ENCODE measurements around the gene CYP27B1.

The CYP27B1 gene
- total RNA-seq: 1.1 to 10.6 reads per million in 2 experiments

GRCh38 chr12:57766464-57767304 is at the start of gene CYP27B1:
Gene CYP27B1 (minus strand): TSS chr12:57767078. CDS start chr12:57767041, 37 bp downstream.
- no peak for DNase-seq (ENCODE audit: low read depth)

DNA sequence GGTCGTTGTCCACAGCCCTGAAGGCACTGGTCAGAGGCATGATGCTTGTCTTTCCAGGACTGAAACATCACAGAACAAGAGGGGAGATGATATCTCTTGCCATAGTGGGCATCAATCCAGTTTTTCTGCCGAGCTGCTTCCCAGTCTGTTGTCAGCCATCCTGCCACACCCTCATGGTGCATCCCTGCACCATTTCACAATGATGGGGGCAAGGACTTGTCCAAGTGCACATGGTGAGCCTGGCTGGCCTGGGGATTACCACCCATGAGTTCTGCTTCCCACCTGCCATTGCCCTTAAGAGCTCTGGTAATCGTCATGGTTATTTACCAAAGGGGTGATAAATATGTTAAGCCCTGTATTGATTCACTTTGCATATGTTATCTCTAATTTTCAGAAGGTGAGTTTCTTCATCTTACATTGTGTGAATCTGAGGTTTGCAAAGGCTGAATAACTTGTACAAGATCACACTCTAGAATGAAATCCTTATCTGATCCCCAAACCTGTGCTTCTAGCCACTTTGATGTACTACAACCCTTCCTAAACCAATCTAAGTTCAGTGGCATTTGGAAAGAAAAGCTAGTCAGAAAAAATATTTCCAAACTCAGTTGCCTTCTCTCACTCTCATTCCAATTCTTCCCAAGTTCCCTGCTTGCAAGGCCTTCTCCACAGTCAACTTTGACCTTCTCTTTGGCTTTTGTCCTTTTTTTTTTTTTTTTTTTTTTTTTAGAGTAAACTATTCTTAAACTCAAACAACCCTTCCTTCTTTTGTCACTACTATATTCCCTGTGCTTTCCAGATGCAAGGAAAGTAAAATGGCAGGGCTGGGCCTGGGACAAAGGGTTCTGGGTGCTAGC is 49.4 kb upstream of the CYP27B1 start:
- no peak for DNase-seq (ENCODE audit: low read depth)

GRCh38 chr12:57815177-57816000 is 48.5 kb upstream of the CYP27B1 start:
- DNase-seq (ENCODE audit: low read depth): no peak

DNA sequence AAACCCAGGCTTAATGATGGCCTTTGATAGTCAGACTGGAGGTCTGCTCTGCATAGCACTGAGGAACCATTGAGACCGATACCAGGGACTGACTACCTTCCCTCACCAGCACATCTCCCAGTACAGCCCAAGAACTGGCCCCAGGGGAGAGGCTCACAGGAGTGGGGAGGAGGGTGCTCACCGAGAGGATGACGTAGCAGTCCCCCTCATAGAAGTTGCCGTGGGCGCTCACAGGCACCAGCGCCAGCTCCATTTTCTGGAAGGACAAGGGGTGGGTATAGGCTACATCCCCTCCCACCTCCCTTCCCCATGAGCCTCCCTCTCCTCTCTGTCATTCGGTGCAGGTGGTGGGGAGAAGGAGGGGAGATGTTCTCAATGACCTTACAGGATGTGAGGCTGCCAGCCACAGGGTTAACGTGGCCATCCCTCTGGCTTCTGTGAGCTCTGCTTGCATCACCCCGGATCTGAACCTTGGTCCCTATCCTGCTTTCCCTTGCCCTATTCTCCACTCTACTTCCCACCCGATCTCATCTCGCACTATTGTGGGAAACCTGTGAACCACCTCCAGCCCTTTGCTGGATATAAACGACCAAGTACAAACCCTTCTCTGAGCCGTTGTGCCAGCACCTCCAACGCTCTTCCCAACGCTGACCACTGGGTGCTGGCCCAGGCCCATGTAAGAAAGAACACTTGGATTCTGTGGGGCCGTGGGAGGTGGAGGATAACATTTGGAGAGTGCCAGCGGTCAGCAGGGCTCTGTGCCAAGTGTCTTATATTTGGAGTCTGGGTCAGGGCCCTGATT is 47.3 kb upstream of the CYP27B1 start:
- DNase-seq (ENCODE audit: low read depth): no peak

DNA sequence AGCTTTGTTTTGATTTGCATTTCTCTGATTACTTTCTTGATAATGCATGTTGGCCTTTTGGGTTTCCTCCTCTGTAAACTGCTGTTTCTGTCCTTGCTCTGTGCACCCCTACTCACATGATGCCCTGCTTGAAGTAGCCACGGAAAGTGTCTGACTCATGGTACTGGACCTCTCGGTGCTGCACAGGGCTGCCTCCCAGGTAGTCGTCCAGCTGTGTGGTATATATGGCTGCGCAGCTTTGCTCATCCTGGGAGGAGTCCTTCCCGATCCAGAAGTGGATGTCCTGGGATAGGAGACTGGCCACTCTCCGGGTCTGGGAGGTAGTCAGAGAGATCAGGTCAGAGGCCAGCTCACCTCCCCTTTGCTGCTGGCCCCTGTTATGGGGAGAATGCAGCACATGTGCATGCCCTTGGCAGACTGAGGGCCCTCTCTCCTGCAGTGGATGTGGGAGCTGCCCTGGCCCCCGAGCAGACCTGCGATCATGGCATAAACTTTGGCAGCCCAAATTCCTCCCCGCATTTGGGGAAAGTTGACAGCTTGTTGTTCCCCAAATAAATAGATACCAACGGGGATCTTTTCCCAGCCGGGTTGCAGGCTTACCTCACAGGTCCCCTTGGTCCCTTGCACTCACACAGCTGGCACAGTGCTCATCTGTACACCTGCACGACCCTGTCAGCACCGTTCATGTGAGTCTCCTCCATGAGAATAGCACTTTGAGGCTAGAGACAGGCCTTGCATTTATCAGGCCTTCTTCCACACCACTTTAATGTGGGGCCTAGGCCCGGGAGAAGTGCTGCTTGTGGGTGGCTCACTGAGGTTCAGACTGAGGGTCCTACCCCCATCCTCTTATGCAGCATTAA is 46.5 kb upstream of the CYP27B1 start:
- no peak for DNase-seq (ENCODE audit: low read depth)

- DNase-seq (ENCODE audit: low read depth): no peak
Measured at GRCh38 chr12:57811028-57811755, 44.3 kb upstream of the CYP27B1 start.

- DNase-seq (ENCODE audit: low read depth): no peak
Measured at GRCh38 chr12:57810450-57810849, 43.6 kb upstream of the CYP27B1 start.

GRCh38 chr12:57809425-57809824 is 42.5 kb upstream of the CYP27B1 start:
- no peak for DNase-seq (ENCODE audit: low read depth)

DNA sequence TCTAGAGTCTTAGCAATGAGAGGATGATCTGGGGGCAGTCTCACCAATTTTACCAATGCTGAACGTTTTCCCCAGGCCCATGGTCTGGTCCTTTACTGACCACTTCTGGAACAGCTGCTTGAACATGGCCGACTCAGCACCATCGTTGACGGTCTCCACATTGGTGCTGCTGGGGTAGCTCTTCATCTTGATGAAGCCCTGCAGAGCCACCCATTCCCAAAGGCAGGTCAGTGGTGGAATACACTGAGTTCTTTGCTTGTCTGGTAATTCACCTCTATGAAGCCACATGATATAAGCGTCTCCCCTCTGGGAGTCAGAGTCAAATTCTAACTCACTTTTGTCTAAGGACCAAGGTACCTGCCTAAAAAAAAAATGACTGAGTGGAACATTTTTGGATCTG is 41.5 kb upstream of the CYP27B1 start:
- DNase-seq (ENCODE audit: low read depth): no peak

- no peak for DNase-seq (ENCODE audit: low read depth)
Measured at GRCh38 chr12:57807285-57807684, 40.4 kb upstream of the CYP27B1 start.

DNA sequence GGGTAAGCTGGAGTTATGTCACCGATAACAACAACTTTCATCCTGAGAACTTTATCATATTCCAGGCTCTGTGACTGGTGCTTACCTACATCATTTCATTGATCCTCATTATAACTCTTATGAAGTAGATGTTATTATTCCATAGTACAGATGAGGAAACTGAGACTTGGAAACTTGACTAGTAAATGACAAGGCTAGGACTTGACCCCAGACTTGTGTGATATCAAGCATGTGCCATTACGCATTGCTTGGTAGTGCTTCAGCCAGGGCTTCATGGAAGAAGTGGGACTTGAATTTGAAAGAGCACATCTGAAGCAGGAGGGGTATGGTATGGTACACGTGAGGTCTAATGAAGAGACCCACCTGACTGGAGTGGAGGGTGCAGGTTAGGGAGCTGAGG is 39.8 kb upstream of the CYP27B1 start:
- no peak for DNase-seq (ENCODE audit: low read depth)

DNA sequence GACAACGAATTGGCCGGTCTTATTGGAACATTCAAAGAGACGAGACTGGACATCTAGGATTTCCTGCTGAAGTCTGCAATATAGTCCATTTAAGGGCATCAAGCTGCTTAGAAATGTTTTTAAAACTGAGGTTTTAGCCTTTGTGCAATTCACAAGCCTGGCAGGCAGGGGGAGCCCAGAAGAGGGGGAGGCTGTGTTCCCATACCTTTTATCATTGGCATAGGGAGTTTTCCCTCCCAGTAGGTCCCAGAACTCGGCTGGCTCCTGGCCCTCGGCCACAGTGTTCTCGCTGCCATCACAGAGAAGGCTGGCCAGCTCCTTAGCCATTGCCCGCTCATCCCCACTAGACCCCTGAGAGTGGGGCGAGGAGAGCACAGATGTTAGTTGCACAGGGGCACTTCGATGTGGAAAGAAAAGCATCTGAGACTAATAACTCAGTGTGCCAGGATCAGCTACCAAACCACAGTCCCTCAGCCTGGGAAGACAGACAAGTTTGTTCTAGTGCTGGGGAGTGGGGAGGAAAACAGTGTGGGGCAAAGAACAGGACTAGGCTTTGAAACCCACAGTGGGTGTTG is 36.5 kb upstream of the CYP27B1 start:
- peak; percentile 6 for DNase-seq (ENCODE audit: low read depth)

GRCh38 chr12:57802607-57803006 is 35.7 kb upstream of the CYP27B1 start:
- no peak for DNase-seq (ENCODE audit: low read depth)

DNA sequence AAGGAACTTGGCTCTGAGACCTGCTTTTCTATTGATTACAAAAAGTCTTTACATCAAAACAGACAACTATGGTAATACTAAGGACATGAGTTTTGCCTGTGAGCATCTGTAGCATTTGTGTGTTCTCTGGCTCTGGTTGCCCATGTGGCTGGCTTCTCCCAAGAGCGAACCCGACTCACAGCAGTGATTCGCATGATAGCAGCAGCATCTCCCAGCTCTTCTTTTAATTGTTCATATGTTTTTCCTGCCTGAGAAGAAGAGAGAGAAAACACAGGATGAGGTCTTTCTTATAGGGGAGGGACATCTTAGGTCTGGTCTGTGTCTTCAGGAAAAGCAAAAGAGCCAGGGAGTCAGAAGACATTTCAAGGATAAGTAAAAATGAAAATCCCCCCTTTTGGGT is 34.1 kb upstream of the CYP27B1 start:
- no peak for DNase-seq (ENCODE audit: low read depth)

DNA sequence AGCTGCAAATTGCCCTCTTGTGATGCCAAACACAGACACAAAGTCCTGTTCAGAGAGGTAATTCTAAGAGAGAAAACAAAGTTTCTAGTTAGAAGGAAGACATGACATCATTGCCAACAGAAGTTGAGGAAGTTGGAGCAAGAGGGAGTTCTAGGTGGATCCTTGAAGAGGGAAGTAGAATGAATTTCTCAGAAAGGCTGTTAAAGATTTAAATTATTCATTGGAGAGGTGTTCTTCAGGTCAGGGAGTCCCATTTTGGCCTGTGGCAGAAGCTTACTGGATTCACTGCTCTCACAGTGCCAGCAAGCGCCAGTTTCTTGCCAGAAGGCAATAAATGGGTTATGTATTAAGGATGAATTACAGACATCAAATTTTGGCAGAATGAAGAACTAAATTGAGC is 31.1 kb upstream of the CYP27B1 start:
- DNase-seq (ENCODE audit: low read depth): no peak

GRCh38 chr12:57796996-57797395 is 30.1 kb upstream of the CYP27B1 start:
- DNase-seq (ENCODE audit: low read depth): no peak

DNA sequence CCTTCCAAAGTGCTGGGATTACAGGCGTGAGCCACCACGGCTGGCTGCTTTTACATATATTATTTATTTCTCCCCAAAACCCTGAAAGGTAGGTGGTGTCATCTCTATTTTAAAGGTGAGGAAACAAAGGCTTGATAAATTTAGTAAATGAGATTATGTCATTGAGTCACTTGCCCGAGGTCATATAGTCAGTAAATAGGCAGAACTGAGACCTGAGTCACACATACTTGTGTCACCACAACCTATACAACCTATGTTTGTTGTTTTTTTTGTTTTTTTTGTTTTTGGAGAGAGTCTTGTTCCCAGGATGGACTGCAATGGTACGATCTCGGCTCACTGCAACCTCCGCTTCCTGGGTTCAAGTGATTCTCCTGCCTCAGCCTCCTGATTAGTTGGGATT is 28.5 kb upstream of the CYP27B1 start:
- no peak for DNase-seq (ENCODE audit: low read depth)

DNA sequence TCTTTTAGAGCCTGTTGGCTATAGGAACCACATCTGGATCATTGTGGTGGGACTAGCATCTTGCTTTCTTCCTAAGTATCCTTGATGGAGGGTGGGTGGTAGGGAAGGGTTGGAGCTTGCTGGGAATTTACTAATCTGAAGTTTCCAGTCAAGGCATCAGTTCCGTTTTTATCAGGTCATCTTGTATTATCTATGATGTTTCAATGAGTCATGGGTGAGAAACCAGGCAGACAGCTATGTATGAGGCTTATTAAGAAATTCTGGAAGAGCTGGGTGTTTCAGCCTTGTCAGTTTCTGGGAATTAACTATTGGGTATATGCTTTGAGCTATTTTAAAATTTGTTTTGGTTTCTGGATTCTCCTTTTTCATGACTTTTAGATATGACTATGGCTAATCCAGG is 27.0 kb upstream of the CYP27B1 start:
- DNase-seq (ENCODE audit: low read depth): no peak

DNA sequence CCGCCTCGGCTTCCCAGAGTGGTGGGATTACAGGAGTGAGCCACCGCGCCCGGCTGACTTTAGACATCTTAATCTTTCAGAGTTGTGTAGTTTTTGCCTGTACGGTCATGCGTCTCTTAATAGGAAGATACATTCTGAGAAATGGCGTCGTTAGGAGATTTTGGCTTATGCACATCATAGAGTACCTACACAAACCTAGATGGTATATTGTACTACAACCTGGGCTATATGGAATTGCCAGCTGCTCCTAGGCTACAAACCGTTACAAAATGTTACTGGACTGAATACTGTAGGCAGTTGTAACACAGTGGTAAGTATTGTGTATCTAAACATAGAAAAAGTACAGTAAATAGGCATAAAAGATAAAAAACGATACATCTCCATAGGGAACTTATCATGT is 17.0 kb upstream of the CYP27B1 start:
- no peak for DNase-seq (ENCODE audit: low read depth)
